WTC11 (cell line): ENCODE measurements around the gene TIAM2.

ENCODE experiments used
- CREM ChIP-seq: sonication (generic); formaldehyde crosslinking; IDR thresholded peaks from 2 replicates; pipeline ENCODE4 v1.8.1; 2022; ENCODE audit warnings: mild to moderate bottlenecking, missing genetic modification reagents, moderate library complexity
- CTCF ChIP-seq: fragments of 200-600 bp; IDR thresholded peaks from 2 replicates; pipeline ENCODE4 v1.8.0; 2022; ENCODE audit warnings: antibody characterized with exemption
- HMGXB4 ChIP-seq: sonication (generic); formaldehyde crosslinking; IDR thresholded peaks from 2 replicates; pipeline ENCODE4 v1.8.1; 2023; ENCODE audit warnings: mild to moderate bottlenecking, moderate library complexity, missing genetic modification reagents
- IRF2 ChIP-seq: sonication (generic); formaldehyde crosslinking; IDR thresholded peaks from 2 replicates; pipeline ENCODE4 v1.8.0; 2022; ENCODE audit warnings: low read depth, missing genetic modification reagents, borderline replicate concordance
- MAX ChIP-seq: sonication (generic); formaldehyde crosslinking; IDR thresholded peaks from 2 replicates; pipeline ENCODE4 v1.8.0; 2022; ENCODE audit warnings: mild to moderate bottlenecking, missing genetic modification reagents
- MXD4 ChIP-seq: fragments of 250-450 bp; sonication (Bioruptor Pico); IDR thresholded peaks from 2 replicates; pipeline ENCODE4 v1.8.0; 2021; ENCODE audit warnings: mild to moderate bottlenecking, moderate library complexity, borderline replicate concordance
- RORB ChIP-seq: fragments of 250-450 bp; sonication (Bioruptor Pico); IDR thresholded peaks from 2 replicates; pipeline ENCODE4 v1.9.0; 2021; ENCODE audit warnings: mild to moderate bottlenecking
- SMAD3 ChIP-seq: sonication (generic); formaldehyde crosslinking; IDR thresholded peaks from 2 replicates; pipeline ENCODE4 v1.8.0; 2022; ENCODE audit warnings: missing genetic modification reagents, mild to moderate bottlenecking, borderline replicate concordance
- USF2 ChIP-seq: sonication (generic); formaldehyde crosslinking; IDR thresholded peaks from 2 replicates; pipeline ENCODE4 v1.8.1; 2023; ENCODE audit warnings: mild to moderate bottlenecking, missing genetic modification reagents, moderate library complexity
- ZNF138 ChIP-seq: sonication (generic); formaldehyde crosslinking; conservative IDR thresholded peaks from 2 replicates; pipeline ENCODE4 v1.8.1; 2022; ENCODE audit warnings: mild to moderate bottlenecking, moderate library complexity, missing genetic modification reagents
- TF ChIP-seq, protein P1 (sequence below): sonication (generic); formaldehyde crosslinking; IDR thresholded peaks from 2 replicates; pipeline ENCODE4 v1.8.1; 2023; ENCODE audit warnings: mild to moderate bottlenecking, missing genetic modification reagents, moderate library complexity

DNA sequence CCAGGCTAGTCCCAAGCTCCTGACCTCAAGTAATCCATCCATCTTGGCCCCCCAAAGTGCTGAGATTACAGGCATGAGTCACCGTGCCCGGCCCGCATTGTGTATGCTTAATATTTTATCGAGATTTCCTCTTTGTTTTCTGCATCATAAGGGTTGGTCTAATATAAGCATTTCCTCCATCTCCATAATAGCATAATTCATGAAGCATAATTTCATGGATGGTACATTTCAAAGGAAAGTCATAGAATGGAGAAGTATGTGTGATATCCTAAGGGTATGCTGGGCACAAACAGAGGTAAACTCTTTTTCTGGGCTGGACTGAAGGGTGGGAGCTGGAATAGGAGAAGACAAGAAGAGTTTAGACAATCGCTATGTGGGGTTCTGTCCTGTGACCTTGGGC, 17.5 kb upstream of the TIAM2 start:
- TF ChIP-seq ZNF138 (no peak), CTCF (no peak), MAX (CRISPR knock-in tag) (no peak), CREM (CRISPR knock-in tag) (no peak), IRF2 (CRISPR knock-in tag) (no peak), HMGXB4 (CRISPR knock-in tag) (no peak), USF2 (CRISPR knock-in tag) (no peak), RORB (CRISPR knock-in tag) (no peak), SMAD3 (CRISPR knock-in tag) (no peak), MXD4 (CRISPR knock-in tag) (no peak)
- TF ChIP-seq, protein P1, sequence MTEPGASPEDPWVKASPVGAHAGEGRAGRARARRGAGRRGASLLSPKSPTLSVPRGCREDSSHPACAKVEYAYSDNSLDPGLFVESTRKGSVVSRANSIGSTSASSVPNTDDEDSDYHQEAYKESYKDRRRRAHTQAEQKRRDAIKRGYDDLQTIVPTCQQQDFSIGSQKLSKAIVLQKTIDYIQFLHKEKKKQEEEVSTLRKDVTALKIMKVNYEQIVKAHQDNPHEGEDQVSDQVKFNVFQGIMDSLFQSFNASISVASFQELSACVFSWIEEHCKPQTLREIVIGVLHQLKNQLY (CRISPR knock-in tag), result no peak
